Stimulated activated CD8-positive, alpha-beta memory T cell treated with anti-CD3 and anti-CD28 coated beads, Interleukin-4, amount 100 ng/mL, for 4 hours (primary cell): ENCODE results near the gene TUBGCP6.
"Not testable (repeated sequence)": the region's sequence is repeated elsewhere in the genome, so short reads cannot be mapped to it uniquely, and the experiment has no call there.

Experiments used
- DNase-seq, 2 donors: peaks; one replicate each; pipeline ENCODE4 v3.0.0-alpha.2; 2020; ENCODE audit warnings: low read depth in 2 of 2, low spot score in 1 of 2

The TUBGCP6 gene

DNA sequence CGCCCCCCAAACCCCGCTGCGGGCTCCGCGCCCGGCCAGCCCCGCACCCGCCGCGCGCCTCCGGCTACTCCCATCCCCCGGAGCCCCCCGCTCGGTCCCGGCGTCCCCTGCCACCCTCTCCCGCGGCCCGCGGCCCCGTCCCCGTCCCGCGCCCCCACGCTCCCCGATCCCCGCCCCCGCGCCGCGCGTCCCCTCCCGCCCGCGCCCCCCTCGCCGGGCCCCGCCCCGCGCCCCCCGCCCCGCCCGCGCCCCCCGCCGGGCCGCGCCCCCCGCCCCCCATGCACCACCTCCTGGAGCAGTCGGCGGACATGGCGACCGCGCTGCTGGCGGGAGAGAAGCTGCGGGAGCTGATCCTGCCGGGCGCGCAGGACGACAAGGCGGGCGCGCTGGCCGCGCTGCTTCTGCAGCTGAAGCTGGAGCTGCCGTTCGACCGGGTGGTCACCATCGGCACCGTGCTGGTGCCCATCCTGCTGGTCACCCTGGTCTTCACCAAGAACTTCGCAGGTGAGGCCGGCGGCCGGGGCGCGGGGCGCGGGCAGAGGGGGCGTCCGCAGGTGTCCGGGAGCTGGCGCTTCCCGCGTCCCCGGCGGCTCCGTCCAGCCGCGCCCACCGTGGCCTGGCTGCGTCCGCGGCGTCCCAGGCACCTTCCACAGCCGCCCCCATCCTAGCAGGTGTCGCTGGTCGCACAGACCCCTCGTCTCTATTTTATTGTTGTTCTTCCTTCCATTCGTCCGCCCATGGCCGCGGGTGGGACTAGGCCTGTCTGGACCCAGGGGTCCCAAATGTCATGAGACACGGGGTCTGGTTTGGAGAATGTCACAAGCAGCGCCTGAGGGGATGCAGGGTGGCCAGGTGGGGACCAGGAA is 74.1 kb downstream of the TUBGCP6 start, which contains the start of gene PANX2:
Gene PANX2, plus strand, starts transcription at position 279 of the 866 bp plus-strand sequence. Its CDS starts 0 bp downstream, at position 279.
- DNase-seq: no peak

- peak in 1 of 2 donors; percentile 32 for DNase-seq
These were observed 75.0 kb downstream of the TUBGCP6 start for GRCh38 chr22:50169774-50170341.

GRCh38 chr22:50169181-50169759 is 75.6 kb downstream of the TUBGCP6 start:
- DNase-seq: no peak

DNA sequence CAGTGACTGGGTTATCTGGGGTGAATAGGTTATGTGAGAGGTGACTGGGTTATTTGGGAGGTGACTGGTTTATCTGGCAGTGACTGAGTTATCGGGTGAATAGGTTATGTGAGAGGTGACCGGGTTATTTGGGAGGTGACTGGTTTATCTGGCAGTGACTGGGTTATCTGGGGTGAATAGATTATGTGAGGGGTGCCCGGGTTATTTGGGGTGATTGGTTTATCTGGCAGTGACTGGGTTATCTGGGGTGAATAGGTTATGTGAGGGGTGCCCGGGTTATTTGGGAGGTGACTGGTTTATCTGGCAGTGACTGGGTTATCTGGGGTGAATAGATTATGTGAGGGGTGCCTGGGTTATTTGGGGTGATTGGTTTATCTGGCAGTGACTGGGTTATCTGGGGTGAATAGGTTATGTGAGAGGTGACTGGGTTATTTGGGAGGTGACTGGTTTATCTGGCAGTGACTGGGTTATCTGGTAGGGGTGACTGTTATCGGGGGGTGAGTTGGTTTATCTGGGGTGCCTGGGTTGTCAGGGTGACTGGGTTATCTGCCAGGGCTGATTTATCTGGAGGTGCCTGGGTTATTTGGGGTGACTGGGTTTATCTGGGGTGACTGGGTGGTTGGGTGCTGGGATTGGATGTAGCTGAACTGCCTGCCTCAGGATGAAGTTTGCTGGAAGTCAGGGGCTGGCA is 76.2 kb downstream of the TUBGCP6 start:
- DNase-seq: not testable (repeated sequence)

DNA sequence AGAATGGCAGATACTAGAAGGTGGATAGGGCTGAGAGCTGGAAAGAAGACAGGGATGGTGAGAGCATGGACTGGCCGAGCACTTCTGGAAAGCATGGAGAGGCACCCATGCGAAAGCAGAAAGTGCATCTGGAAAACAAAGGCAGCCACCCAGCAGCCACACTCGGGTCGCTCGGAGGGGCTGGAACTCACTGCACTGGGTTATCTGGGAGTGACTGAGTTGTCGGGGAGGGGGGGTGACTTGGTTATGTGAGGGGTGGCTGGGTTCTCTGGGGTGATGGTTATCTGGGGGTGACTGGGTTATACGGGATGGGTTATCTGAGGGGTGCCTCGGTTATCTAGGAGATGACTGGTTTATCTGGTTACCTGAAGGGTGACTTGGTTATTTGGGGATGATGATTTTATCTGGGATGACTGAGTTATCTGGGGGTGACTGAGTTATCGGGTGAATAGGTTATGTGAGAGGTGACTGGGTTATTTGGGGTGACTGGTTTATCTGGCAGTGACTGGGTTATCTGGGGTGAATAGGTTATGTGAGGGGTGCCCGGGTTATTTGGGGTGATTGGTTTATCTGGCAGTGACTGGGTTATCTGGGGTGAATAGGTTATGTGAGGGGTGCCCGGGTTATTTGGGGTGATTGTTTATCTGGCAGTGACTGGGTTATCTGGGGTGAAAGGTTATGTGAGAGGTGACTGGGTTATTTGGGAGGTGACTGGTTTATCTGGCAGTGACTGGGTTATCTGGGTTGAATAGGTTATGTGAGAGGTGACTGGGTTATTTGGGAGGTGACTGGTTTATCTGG is 76.9 kb downstream of the TUBGCP6 start:
- no peak for DNase-seq
